Activated CD8-positive, alpha-beta memory T cell treated with anti-CD3 and anti-CD28 coated beads, Interleukin-2, amount 50 U/mL, for 24 hours (primary cell): ENCODE results near the gene ALG3.

Experiments used
- DNase-seq: peaks from one replicate; pipeline ENCODE4 v3.0.0-alpha.2; 2020; ENCODE audit errors: extremely low read depth

Gene ALG3

DNA sequence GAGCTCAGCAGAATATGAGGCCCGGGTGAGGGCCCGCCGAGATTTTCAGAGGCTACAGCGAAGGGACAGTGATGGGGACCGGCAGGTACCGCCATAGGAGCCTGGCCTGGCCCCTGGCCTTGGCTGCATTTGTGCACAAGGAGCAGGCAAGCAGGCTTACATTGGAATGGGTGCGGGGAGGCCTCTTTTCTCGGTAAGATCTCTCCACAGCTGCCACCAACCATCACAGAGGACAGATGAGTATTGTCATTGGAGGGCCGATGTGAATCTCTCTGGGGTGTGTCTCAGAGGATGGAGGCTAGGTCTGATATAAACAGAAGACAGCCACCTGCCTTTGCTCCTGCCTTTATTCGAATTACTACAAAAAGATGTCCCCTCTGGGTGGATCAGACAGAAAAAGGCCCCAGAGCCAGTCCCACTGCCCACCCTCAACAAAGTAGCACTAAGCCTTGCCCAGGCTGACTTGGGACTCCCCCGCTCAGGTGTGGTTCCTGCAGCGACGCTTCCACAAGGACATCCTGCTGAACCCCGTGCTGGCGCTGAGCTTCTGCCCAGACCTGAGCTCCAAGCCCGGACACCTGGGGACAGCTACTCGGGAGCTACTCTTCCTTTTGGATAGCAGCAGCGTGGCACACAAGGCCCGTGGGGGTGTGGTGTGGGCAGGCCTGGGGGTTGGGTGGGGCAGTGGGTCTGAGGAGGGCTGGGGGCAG is 13.9 kb downstream of the ALG3 start:
- DNase-seq: no peak

GRCh38 chr3:184234224-184234623 is 14.5 kb downstream of the ALG3 start:
- DNase-seq: no peak

DNA sequence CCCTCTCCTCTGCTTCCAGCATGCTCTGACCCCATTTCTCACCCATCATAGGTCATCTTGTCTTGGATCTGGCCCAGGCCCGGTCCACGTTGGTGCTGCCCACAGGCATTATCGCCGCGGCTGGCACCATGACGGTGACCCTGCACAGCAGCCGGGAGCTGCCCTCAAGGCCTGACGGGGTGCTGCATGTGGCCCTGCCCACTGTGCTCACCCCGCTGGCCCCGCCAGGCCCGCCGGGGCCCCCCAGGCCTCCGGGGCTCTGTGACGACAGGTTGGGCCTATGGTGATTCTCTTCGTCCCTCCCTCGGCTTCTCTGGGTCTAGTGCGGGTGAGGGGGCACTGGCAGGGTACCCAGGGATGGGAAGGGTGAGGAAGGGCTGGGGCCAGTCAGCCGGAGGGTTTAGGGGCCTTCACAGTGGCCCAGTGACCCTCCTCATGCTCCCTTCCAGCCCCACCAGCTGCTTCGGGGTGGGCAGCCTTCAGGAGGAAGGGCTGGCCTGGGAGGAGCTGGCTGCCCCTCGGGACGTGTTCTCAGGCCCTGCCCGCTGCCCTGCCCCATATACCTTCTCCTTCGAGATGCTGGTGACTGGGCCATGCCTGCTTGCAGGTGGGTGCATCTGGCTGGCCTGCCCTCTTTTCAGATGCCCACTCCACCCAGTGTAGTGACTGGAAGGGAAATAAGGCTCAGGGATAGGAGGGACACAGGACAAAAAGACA is 15.5 kb downstream of the ALG3 start:
- DNase-seq: no peak

GRCh38 chr3:184231671-184232070 is 17.1 kb downstream of the ALG3 start:
- DNase-seq: no peak

DNA sequence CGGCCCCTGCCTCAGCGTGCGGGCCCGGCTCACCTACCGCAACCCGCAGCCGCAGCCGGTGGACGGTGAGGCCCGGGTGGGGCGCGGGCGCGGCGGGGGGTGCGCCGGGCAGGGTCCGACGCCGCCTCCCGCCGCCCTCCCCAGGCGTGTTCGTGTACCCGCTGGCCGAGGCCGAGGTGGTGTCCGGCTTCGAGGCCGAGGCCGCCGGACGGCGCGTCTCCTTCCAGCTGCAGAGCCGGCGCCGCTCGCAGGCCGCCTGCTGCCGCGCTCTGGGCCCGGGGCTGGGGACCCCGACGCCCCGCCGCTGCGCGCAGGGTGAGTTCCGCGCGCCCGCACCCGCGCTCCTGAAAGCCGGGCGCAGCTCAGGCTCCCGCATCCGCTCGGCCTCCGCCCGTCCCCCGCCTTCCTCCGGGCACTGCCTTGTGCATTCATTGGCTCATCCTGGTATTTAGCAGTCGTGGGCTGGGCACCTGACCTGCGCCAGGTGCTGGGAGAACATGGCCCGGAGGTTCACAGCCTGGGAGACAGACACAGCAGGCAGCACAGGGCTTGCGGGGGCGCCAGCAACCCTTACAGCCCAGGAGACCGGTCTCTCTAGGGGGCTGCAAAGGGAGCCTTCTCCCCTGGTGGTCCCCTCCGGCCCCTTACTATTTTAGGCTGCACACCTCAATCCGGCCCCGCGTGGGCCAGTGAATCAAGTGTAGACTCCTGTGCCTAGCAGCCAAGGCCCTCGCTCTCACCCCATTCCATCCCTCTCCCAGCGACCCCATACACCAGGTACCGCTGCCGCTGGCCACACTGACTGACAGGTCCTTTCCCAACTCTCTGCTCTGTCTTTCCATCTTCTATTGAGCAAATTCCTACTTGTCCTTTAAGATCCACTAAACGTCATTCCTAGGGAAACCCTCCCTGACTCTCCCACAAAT is 17.9 kb downstream of the ALG3 start:
- DNase-seq: no peak

GRCh38 chr3:184230081-184230602 is 18.6 kb downstream of the ALG3 start:
- DNase-seq: no peak

DNA sequence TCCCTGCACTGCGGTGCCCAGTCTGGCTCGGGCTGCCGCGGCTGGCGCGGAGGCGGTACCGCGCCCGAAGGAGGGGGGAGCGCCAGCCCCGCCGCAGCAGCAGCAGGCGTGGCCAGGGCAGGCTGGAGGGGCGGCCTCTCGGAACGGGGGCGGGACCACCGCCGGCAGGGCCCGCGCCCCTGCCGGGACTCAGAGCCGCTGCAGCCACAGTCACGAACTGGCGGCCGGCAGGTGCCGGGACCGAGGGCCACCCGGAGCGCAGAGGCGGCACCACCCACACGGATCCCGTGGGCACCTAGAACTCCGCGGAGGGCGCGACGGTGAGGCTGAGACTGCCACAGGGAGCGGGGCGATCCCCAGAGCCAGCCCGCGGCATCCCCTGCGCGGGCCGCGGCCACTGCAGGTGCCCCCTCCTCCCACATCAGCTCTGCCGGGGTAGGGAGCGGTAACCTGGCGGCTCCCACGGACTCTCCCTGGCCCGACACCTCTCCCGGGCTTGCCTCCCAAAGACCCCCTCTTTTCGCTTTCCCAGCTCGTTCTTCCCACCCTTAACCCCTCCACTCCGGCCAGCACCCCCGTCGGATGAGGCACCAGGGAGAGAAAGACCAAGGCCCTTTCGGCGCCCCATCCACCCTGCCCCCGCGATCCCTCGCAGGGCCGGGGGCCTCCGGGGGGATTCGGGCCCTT is 19.2 kb downstream of the ALG3 start, which contains the start of gene VWA5B2:
Gene VWA5B2, plus strand, starts transcription at position 192 of the 687 bp plus-strand sequence. CDS start 944 bp downstream, outside the sequence.
- DNase-seq: peak; percentile 14

- no peak for DNase-seq
Measured at GRCh38 chr3:184228376-184229137, 20.2 kb downstream of the ALG3 start.

GRCh38 chr3:184227481-184227935 is 21.3 kb downstream of the ALG3 start:
- DNase-seq: peak; percentile 9

DNA sequence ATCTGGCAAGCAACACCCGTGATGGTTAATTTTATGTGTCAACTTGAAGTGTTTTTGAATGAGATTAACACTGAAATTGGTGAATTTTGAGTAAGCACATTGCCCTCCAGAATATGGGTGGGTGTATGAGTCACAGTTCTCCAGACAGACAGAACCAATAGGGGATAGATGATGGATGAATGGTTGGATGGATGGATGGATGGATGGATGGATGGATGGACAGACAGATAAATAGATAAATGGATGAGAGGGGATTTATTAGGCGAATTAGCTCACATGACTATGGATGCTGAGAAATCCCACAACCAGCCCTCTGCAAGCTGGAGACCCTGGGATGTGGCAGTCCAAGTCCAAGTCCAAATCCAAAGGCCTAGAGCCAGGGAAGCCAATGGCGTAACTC is 24.8 kb downstream of the ALG3 start:
- DNase-seq: no peak

DNA sequence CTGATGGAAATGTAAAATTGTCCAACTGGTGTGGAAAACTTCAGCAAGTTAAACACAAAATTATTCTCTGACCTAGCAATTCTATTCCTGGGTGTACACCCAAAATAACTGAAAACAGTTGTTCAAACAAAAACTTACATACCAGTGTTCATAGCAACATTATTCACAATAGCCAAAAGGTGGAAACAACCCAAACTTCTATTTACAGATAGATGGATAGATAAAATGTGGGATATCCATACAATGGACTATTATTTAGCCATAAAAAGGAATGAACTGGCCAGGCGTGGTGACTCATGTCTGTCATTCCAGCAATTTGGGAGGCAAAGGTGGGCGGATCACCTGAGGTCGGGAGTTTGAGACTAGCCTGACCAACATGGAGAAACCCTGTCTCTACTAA is 26.2 kb downstream of the ALG3 start:
- DNase-seq: no peak

GRCh38 chr3:184218814-184219213 is 29.9 kb downstream of the ALG3 start:
- no peak for DNase-seq

- DNase-seq: no peak
Measured at GRCh38 chr3:184211718-184212117, 37.0 kb downstream of the ALG3 start.

DNA sequence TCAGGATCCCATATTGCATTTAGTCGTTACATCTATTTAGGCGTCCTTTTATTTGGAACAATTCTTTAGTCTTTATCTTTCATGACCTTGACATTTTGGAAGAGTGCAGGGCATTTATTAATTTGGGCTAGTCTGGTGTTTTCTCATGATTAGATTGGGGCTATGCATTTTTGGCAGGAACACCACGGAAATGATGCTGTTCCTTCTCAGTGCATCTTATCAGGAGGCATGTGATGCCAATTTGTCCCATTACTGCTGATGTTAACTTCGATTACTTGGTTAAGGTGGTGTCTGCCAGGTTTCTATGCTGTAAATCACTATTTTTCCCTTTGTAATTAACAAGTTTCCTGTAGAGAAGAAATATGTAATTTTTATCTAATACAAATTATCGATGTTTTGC is 37.5 kb downstream of the ALG3 start:
- DNase-seq: no peak

DNA sequence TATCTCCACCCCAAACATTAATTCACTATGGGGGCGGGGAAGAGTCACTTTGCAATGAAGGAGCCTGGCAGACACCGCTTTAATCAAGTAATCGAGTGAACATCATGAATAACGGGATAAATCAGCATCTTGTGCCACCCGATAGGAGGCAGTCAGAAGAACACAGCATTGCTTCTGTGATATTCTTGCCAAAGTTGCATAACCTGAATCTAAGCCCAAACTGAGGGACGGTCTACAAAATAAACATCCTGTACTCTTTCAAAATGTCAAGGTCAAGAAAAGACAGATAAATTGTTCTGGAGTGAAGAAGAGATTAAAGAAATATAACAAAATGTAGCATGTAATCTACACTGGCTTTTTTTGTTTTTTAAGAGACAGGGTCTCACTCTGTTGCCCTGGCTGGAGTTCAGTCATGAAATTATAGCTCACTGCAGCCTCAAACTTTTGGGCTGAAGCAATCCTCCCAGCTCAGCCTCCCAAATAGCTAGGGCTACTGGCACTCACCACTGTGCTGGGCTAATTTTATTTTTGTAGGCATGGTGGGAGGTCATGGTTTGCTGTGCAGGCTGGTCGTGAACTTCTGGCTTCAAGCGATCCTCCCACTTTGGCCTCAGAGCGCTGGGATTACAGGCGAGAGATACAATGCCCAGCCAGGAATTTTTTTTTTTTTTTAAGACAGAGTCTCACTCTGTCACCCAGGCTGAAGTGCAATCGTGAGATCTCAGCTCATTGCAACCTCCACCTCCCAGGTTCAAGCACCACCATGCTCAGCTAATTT is 39.4 kb downstream of the ALG3 start:
- DNase-seq: no peak

DNA sequence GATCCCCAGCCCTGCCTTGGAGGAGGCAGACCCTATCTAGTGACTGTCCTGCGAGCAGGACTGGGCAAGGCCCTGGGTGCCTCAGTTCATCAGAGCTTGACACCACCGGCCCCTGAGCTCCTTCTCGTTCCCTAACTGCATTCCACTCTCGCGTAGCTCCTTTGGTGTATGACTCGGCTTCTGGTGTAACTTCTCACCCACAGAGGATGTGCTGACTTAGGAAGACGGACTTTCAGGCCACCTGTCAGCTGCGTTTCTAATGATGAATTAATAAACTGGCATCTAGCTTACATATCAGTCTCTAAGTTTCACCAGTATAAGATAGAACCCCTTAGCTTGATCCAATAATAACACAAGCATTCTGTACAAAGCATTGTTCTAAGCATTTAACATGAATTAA is 45.2 kb downstream of the ALG3 start:
- no peak for DNase-seq

- no peak for DNase-seq
Measured at GRCh38 chr3:184200825-184201224, 47.9 kb downstream of the ALG3 start.

GRCh38 chr3:184198509-184198908 is 50.3 kb downstream of the ALG3 start:
- no peak for DNase-seq

DNA sequence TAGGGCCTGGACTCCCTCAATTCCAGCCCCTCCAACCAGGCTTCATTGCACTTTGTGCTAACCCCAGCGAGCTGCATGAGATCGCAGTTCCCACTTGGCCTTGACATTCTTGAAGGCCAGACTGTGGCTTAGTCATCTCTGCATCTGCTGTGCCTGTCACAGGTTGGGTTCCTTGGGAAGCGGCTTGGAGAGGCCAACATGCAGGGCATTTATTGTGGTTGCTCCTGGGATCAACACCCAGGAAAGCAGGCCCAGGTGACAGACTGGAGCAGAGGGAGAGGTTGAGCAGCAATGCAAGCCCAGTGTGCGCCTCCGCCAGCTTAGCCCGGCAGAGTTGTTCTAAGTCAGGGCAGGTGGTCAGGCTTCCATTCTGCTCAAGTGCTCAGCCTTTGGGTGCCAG is 52.2 kb downstream of the ALG3 start:
- no peak for DNase-seq
